SH-SY5Y (cell line): Measurements from ENCODE around the gene RIC8A.

Experiments
- GATA2 ChIP-seq: IDR thresholded peaks from 2 replicates; pipeline ENCODE4 v1.6.1; 2011; ENCODE audit warnings: mild to moderate bottlenecking, low read depth, low read length
- GATA3 ChIP-seq: IDR thresholded peaks from 2 replicates; pipeline ENCODE4 v1.6.1; 2011; ENCODE audit warnings: low read depth, mild to moderate bottlenecking, low read length, moderate library complexity

GRCh38 chr11:211295-211694 is 3.8 kb downstream of the RIC8A start:
- TF ChIP-seq GATA3 (no peak), GATA2 (no peak)
